HAP-1 (cell line): Measurements from ENCODE around the gene STIP1.
A peak's percentile ranks its signal among the peaks of the same experiment; 100 is the strongest.

Source experiments
- DNase-seq, 2 experiments: peaks; one replicate each; pipeline ENCODE4 v3.0.0-alpha.2; 2016 to 2020; ENCODE audit warnings: low spot score in 2 of 2
- H3K27me3 ChIP-seq: fragments of 250-450 bp; sonication (Bioruptor Pico); 2 replicates; pipeline ENCODE4 v1.5.1; 2020; ENCODE audit warnings: low read depth, mild to moderate bottlenecking, moderate library complexity
- H3K36me3 ChIP-seq: fragments of 250-450 bp; sonication (Bioruptor Pico); replicated peaks from 2 replicates; pipeline ENCODE4 v1.5.1; 2020; ENCODE audit warnings: mild to moderate bottlenecking
- H3K4me1 ChIP-seq: fragments of 250-450 bp; sonication (Bioruptor Pico); 2 replicates; pipeline ENCODE4 v1.5.1; 2020; ENCODE audit warnings: mild to moderate bottlenecking
- H3K4me3 ChIP-seq: fragments of 250-450 bp; sonication (Bioruptor Pico); 2 replicates; pipeline ENCODE4 v1.5.1; 2020; ENCODE audit warnings: mild to moderate bottlenecking, moderate library complexity
- H3K9me3 ChIP-seq: fragments of 250-450 bp; sonication (Bioruptor Pico); 2 replicates; pipeline ENCODE4 v1.5.1; 2020; ENCODE audit warnings: mild to moderate bottlenecking, moderate library complexity
- in situ Hi-C: fragments of 300-500 bp; cut with MboI; formaldehyde crosslinking; loops from 3 replicates; pipeline ENCODE4 v1.14.3; 2020; ENCODE audit warnings: low sequenced_read_pairs, inconsistent platforms, mixed read lengths

STIP1 gene

GRCh38 chr11:64201543-64201942, 15.6 kb downstream of the STIP1 start:
- Histone ChIP-seq H3K9me3 (no peaks in the 10 kb centered on the region), H3K27me3 (no peaks in the 10 kb centered on the region), H3K4me3 (no peak overlapping the region), H3K4me1 (no peaks in the 10 kb centered on the region), H3K36me3 (peaks cover 96% of the 10 kb centered on the region)
- no peak for DNase-seq
- in situ Hi-C loops, result no loop called here

GRCh38 chr11:64202992-64203391, 17.0 kb downstream of the STIP1 start:
- no peaks in the 10 kb centered on the region for H3K4me1 ChIP-seq
- in situ Hi-C loops, result no loop called here
- no peak overlapping the region for H3K4me3 ChIP-seq
- no peaks in the 10 kb centered on the region for H3K9me3 ChIP-seq
- peaks cover 90% of the 10 kb centered on the region for H3K36me3 ChIP-seq
- no peak for DNase-seq
- H3K27me3 ChIP-seq, result no peaks in the 10 kb centered on the region

GRCh38 chr11:64203421-64204079, 17.6 kb downstream of the STIP1 start:
- Histone ChIP-seq H3K36me3 (peaks cover 85% of the 10 kb centered on the region), H3K27me3 (no peaks in the 10 kb centered on the region), H3K9me3 (no peaks in the 10 kb centered on the region), H3K4me3 (no peak overlapping the region), H3K4me1 (no peaks in the 10 kb centered on the region)
- in situ Hi-C loops, result no loop called here
- no peak for DNase-seq

GRCh38 chr11:64204080-64204440, 18.1 kb downstream of the STIP1 start:
- in situ Hi-C loops, result no loop called here
- Histone ChIP-seq H3K27me3 (no peaks in the 10 kb centered on the region), H3K9me3 (no peaks in the 10 kb centered on the region), H3K36me3 (peaks cover 81% of the 10 kb centered on the region), H3K4me1 (no peaks in the 10 kb centered on the region), H3K4me3 (no peak overlapping the region)
- DNase-seq, result no peak

GRCh38 chr11:64204464-64204989, 18.6 kb downstream of the STIP1 start:
- DNase-seq, result peak; percentile 68 to 83
- no peaks in the 10 kb centered on the region for H3K4me1 ChIP-seq
- H3K4me3 ChIP-seq, result no peak overlapping the region
- H3K9me3 ChIP-seq, result no peaks in the 10 kb centered on the region
- H3K27me3 ChIP-seq, result no peaks in the 10 kb centered on the region
- in situ Hi-C loops, result no loop called here
- H3K36me3 ChIP-seq, result peaks cover 78% of the 10 kb centered on the region

- H3K4me3 ChIP-seq, result no peak within 1 kb of the TSS
- in situ Hi-C loops, result no loop called here
- H3K36me3 ChIP-seq, result peaks cover 57% of the 10 kb centered on the region
- H3K9me3 ChIP-seq, result no peaks in the 10 kb centered on the region
- no peaks in the 10 kb centered on the region for H3K4me1 ChIP-seq
- H3K27me3 ChIP-seq, result no peaks in the 10 kb centered on the region
- no peak for DNase-seq
Measured at GRCh38 chr11:64206457-64207255, 20.7 kb downstream of the STIP1 start, which contains the start of gene FERMT3. Gene FERMT3 (plus strand): TSS chr11:64206721. CDS start chr11:64207365, 644 bp downstream.

GRCh38 chr11:64207256-64208085, 21.5 kb downstream of the STIP1 start:
- Histone ChIP-seq H3K36me3 (peaks cover 53% of the 10 kb centered on the region), H3K9me3 (no peaks in the 10 kb centered on the region), H3K4me3 (no peak overlapping the region), H3K27me3 (no peaks in the 10 kb centered on the region), H3K4me1 (no peaks in the 10 kb centered on the region)
- in situ Hi-C loops, result no loop called here
- DNase-seq, result no peak

- in situ Hi-C loops, result no loop called here
- Histone ChIP-seq H3K36me3 (peaks cover 46% of the 10 kb centered on the region), H3K4me1 (no peaks in the 10 kb centered on the region), H3K27me3 (no peaks in the 10 kb centered on the region), H3K4me3 (no peak overlapping the region), H3K9me3 (no peaks in the 10 kb centered on the region)
- DNase-seq, result no peak
Measured at GRCh38 chr11:64208086-64208795, 22.3 kb downstream of the STIP1 start.

- no peaks in the 10 kb centered on the region for H3K9me3 ChIP-seq
- in situ Hi-C loops, result no loop called here
- DNase-seq, result no peak
- no peaks in the 10 kb centered on the region for H3K27me3 ChIP-seq
- peaks cover 38% of the 10 kb centered on the region for H3K36me3 ChIP-seq
- H3K4me1 ChIP-seq, result no peaks in the 10 kb centered on the region
- H3K4me3 ChIP-seq, result no peak overlapping the region
Measured at GRCh38 chr11:64208796-64209562, 23.0 kb downstream of the STIP1 start.

- in situ Hi-C loops, result no loop called here
- Histone ChIP-seq H3K36me3 (peaks cover 33% of the 10 kb centered on the region), H3K27me3 (no peaks in the 10 kb centered on the region), H3K4me1 (no peaks in the 10 kb centered on the region), H3K9me3 (no peaks in the 10 kb centered on the region), H3K4me3 (no peak overlapping the region)
- no peak for DNase-seq
Measured at GRCh38 chr11:64209563-64209843, 23.5 kb downstream of the STIP1 start.

- Histone ChIP-seq H3K27me3 (no peaks in the 10 kb centered on the region), H3K36me3 (peaks cover 23% of the 10 kb centered on the region), H3K4me3 (no peak overlapping the region), H3K4me1 (no peaks in the 10 kb centered on the region), H3K9me3 (no peaks in the 10 kb centered on the region)
- in situ Hi-C loops, result no loop called here
- no peak for DNase-seq
Measured at GRCh38 chr11:64210301-64211020, 24.5 kb downstream of the STIP1 start.

- Histone ChIP-seq H3K4me1 (no peaks in the 10 kb centered on the region), H3K9me3 (no peaks in the 10 kb centered on the region), H3K27me3 (no peaks in the 10 kb centered on the region), H3K36me3 (peaks cover 15% of the 10 kb centered on the region), H3K4me3 (no peak overlapping the region)
- in situ Hi-C loops, result no loop called here
- no peak for DNase-seq
Measured at GRCh38 chr11:64211181-64211872, 25.4 kb downstream of the STIP1 start.
